ENCODE measurements around the gene KRT74.

GRCh38 chr12:52573306-52573705, 337 bp downstream of the KRT74 start:
- no peak for TF ChIP-seq CTCF (IDR thresholded peaks at IDR 0.05)
- TF ChIP-seq POLR2A (IDR thresholded peaks at IDR 0.05): no peak

All from Peyer's patch (tissue), 4 donors.